K562 (cell line): ENCODE data around the gene RABGAP1L. TPM values are rescaled to one million over a fixed set of nuclear protein-coding genes. Genes with fewer than 3 reads are reported as not detected.
A peak's percentile ranks its signal among the peaks of the same experiment; 100 is the strongest.

Experiments used
- ARNT ChIP-seq, 2 experiments: fragments of 450-650 bp; IDR thresholded peaks; 2 replicates each; pipeline ENCODE4 v1.6.1; 2016; ENCODE audit warnings: mild to moderate bottlenecking in 1 of 2
- BHLHE40 ChIP-seq: IDR thresholded peaks from 2 replicates; pipeline ENCODE4 v1.6.1; 2011; ENCODE audit warnings: low read length, improper control_type of control experiment
- CBX8 ChIP-seq: fragments of 200-600 bp; sonication (generic); IDR thresholded peaks from 2 replicates; pipeline ENCODE4 v1.6.1; 2012; ENCODE audit warnings: borderline replicate concordance, mixed run types, low read depth, mild to moderate bottlenecking, moderate library complexity, mixed read lengths, low read length, control low read depth, inconsistent platforms; ENCODE audit not compliant: poor library complexity, severe bottlenecking; ENCODE audit errors: extremely low read depth
- EHMT2 ChIP-seq: fragments of 450-650 bp; IDR thresholded peaks from 2 replicates; pipeline ENCODE4 v1.6.1; 2018; ENCODE audit warnings: antibody characterized with exemption
- EP400 ChIP-seq: fragments of 450-650 bp; IDR thresholded peaks from 2 replicates; pipeline ENCODE4 v1.6.1; 2017; ENCODE audit warnings: antibody characterized with exemption, mild to moderate bottlenecking, moderate library complexity
- HLTF ChIP-seq: fragments of 450-650 bp; IDR thresholded peaks from 2 replicates; pipeline ENCODE4 v1.6.1; 2016
- HMG20A ChIP-seq: fragments of 450-650 bp; formaldehyde crosslinking; conservative IDR thresholded peaks from 2 replicates; pipeline ENCODE4 v1.4.0; 2020; ENCODE audit warnings: mild to moderate bottlenecking, mixed read lengths
- JUND ChIP-seq, 2 experiments: IDR thresholded peaks; 2 replicates in 1 of 2; 3 replicates in 1 of 2; pipeline ENCODE4 v1.6.1; 2011; ENCODE audit warnings: borderline replicate concordance in 2 of 2, low read depth in 2 of 2, low read length in 2 of 2, improper control_type of control experiment in 1 of 2, missing biosample characterization in 1 of 2, missing genetic modification characterization in 1 of 2, missing genetic modification reagents in 1 of 2
- L3MBTL2 ChIP-seq: fragments of 450-650 bp; IDR thresholded peaks from 2 replicates; pipeline ENCODE4 v1.6.1; 2016; ENCODE audit warnings: mild to moderate bottlenecking, moderate library complexity
- MTA1 ChIP-seq: fragments of 450-650 bp; IDR thresholded peaks from 2 replicates; pipeline ENCODE4 v1.6.1; 2017; ENCODE audit warnings: borderline replicate concordance
- NBN ChIP-seq: fragments of 450-650 bp; IDR thresholded peaks from 2 replicates; pipeline ENCODE4 v1.6.1; 2016; ENCODE audit warnings: low read depth, mild to moderate bottlenecking
- NCOR1 ChIP-seq: fragments of 450-650 bp; IDR thresholded peaks from 2 replicates; pipeline ENCODE4 v1.6.1; 2016; ENCODE audit warnings: mild to moderate bottlenecking, moderate library complexity
- RCOR1 ChIP-seq, 2 experiments: IDR thresholded peaks; 2 replicates each; pipeline ENCODE4 v1.6.1; 2012; ENCODE audit warnings: low read depth in 2 of 2, low read length in 2 of 2, borderline replicate concordance in 1 of 2, improper control_type of control experiment in 1 of 2
- SAFB ChIP-seq: fragments of 200-400 bp; formaldehyde crosslinking; IDR thresholded peaks from 2 replicates; pipeline ENCODE4 v1.6.1; 2017; ENCODE audit warnings: low read depth, low read length, borderline replicate concordance
- SMARCA5 ChIP-seq: fragments of 450-650 bp; IDR thresholded peaks from 2 replicates; pipeline ENCODE4 v1.6.1; 2016
- XRCC5 ChIP-seq: fragments of 200-400 bp; formaldehyde crosslinking; IDR thresholded peaks from 2 replicates; pipeline ENCODE4 v1.6.1; 2017; ENCODE audit warnings: low read depth, mild to moderate bottlenecking, low read length
- ZNF444 ChIP-seq: fragments of 250-450 bp; sonication (Bioruptor Pico); IDR thresholded peaks from 2 replicates; pipeline ENCODE4 v1.4.0; 2020; ENCODE audit warnings: mild to moderate bottlenecking, moderate library complexity
- ZNF785 ChIP-seq: fragments of 250-450 bp; sonication (Bioruptor Pico); IDR thresholded peaks from 2 replicates; pipeline ENCODE4 v1.4.0; 2020; ENCODE audit warnings: mild to moderate bottlenecking
- polyA plus RNA-seq, 8 experiments: library from polyadenylated mRNA; depleted of rRNA in 4 of 8; stranded (reverse) in 5 of 8; unstranded in 3 of 8; fragments of >200 nt; fragmentation: Nextera tagmentation in 2 of 8; fragmentation: Illumina TruSeq in 1 of 8; extraction: Ambion mirVana in 2 of 8; extraction: Trizol in 1 of 8; gene quantifications; 2 replicates each; pipeline versions ENCODE4 v1.2.1 to v1.2.3, GENCODE V29; 2011 to 2014; ENCODE audit warnings: inconsistent platforms in 1 of 8, missing spikeins in 1 of 8
- total RNA-seq, 7 experiments: library from RNA; depleted of rRNA in 6 of 7; stranded (reverse); fragments of >200 nt in 6 of 7; fragmentation: Illumina TruSeq in 2 of 7; extraction: Trizol in 2 of 7; gene quantifications; 2 replicates each; pipeline versions ENCODE4 v1.2.1 to v1.2.3, GENCODE V29; 2011 to 2021; ENCODE audit warnings: low replicate concordance in 1 of 7
- TF ChIP-seq, protein P1 (sequence below): fragments of 250-450 bp; sonication (Bioruptor Pico); IDR thresholded peaks from 2 replicates; pipeline ENCODE4 v1.8.0; 2022; ENCODE audit warnings: inconsistent platforms, mild to moderate bottlenecking, moderate library complexity, borderline replicate concordance
- TF ChIP-seq, protein P2 (sequence below): fragments of 450-650 bp; IDR thresholded peaks from 2 replicates; pipeline ENCODE4 v1.7.0; 2016; ENCODE audit warnings: borderline replicate concordance
- TF ChIP-seq, protein P3 (sequence below), 2 experiments: fragments of 450-650 bp; IDR thresholded peaks; 2 replicates each; pipeline ENCODE4 v1.6.1; 2016

RABGAP1L gene
- total and polyA plus RNA-seq, 9 of the 15 experiments (the other 6 are each of a cell fraction or from before 2014, with no cell fraction given): 16.5 to 44.9 (median 26.7) TPM

GRCh38 chr1:174114788-174115448 lies 44.4 kb upstream of the RABGAP1L start (continued):
- peak; percentile 28; the same call in 1 of the 2 replicates for TF ChIP-seq JUND (IDR thresholded peaks at IDR 0.05; ENCODE audit: borderline replicate concordance, low read depth, low read length)
- TF ChIP-seq JUND (tag; IDR thresholded peaks at IDR 0.05; ENCODE audit: borderline replicate concordance, low read depth, low read length): no peak
- TF ChIP-seq CBX8: no peak
- TF ChIP-seq SMARCA5: no peak
- peak; percentile 78 for TF ChIP-seq EHMT2
- TF ChIP-seq BHLHE40: peak; percentile 59
- TF ChIP-seq ARNT (IDR thresholded peaks at IDR 0.05): peak in 1 of 2 experiments; percentile 40; a peak in 1 of 4 replicates
- TF ChIP-seq, protein P1, sequence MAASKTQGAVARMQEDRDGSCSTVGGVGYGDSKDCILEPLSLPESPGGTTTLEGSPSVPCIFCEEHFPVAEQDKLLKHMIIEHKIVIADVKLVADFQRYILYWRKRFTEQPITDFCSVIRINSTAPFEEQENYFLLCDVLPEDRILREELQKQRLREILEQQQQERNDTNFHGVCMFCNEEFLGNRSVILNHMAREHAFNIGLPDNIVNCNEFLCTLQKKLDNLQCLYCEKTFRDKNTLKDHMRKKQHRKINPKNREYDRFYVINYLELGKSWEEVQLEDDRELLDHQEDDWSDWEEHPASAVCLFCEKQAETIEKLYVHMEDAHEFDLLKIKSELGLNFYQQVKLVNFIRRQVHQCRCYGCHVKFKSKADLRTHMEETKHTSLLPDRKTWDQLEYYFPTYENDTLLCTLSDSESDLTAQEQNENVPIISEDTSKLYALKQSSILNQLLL (CRISPR knock-in tag): no peak
- no peak for TF ChIP-seq ZNF785 (CRISPR knock-in tag)
- TF ChIP-seq HMG20A (CRISPR knock-in tag): no peak
- TF ChIP-seq ZNF444 (CRISPR knock-in tag): no peak
- TF ChIP-seq RCOR1 (IDR thresholded peaks at IDR 0.05; ENCODE audit: borderline replicate concordance in 1 of 2, low read depth in 2 of 2, low read length in 2 of 2): peak in 1 of 2 experiments; percentile 15; a peak in 1 of 4 replicates
- TF ChIP-seq MTA1: peak; percentile 38; the same call in 1 of the 2 replicates
- TF ChIP-seq L3MBTL2: peak; percentile 51
- no peak for TF ChIP-seq HLTF
- TF ChIP-seq, protein P2, sequence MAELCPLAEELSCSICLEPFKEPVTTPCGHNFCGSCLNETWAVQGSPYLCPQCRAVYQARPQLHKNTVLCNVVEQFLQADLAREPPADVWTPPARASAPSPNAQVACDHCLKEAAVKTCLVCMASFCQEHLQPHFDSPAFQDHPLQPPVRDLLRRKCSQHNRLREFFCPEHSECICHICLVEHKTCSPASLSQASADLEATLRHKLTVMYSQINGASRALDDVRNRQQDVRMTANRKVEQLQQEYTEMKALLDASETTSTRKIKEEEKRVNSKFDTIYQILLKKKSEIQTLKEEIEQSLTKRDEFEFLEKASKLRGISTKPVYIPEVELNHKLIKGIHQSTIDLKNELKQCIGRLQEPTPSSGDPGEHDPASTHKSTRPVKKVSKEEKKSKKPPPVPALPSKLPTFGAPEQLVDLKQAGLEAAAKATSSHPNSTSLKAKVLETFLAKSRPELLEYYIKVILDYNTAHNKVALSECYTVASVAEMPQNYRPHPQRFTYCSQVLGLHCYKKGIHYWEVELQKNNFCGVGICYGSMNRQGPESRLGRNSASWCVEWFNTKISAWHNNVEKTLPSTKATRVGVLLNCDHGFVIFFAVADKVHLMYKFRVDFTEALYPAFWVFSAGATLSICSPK: no peak
- TF ChIP-seq NCOR1: peak; percentile 17; the same call in 1 of the 2 replicates
- 0 out of 2 replicates have a peak, but pooled peaks have one; percentile 24 for TF ChIP-seq XRCC5
- no peak; the same call in 1 of the 2 replicates for TF ChIP-seq NBN
- TF ChIP-seq, protein P3, sequence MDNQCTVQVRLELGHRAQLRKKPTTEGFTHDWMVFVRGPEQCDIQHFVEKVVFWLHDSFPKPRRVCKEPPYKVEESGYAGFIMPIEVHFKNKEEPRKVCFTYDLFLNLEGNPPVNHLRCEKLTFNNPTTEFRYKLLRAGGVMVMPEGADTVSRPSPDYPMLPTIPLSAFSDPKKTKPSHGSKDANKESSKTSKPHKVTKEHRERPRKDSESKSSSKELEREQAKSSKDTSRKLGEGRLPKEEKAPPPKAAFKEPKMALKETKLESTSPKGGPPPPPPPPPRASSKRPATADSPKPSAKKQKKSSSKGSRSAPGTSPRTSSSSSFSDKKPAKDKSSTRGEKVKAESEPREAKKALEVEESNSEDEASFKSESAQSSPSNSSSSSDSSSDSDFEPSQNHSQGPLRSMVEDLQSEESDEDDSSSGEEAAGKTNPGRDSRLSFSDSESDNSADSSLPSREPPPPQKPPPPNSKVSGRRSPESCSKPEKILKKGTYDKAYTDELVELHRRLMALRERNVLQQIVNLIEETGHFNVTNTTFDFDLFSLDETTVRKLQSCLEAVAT (IDR thresholded peaks at IDR 0.05): 0 out of 4 replicates have a peak, but pooled peaks of 1 of the 2 experiments have one; percentile 17
- TF ChIP-seq EP400: no peak
- no peak for TF ChIP-seq SAFB
